GM21786 (cell line): Measurements from ENCODE around the gene COL17A1.

ENCODE experiments used
- ATAC-seq: cut with Tn5 transposase; IDR thresholded peaks from one replicate; pipeline ENCODE4 v1.9.1; 2021; ENCODE audit not compliant: unreplicated experiment

The COL17A1 gene

DNA sequence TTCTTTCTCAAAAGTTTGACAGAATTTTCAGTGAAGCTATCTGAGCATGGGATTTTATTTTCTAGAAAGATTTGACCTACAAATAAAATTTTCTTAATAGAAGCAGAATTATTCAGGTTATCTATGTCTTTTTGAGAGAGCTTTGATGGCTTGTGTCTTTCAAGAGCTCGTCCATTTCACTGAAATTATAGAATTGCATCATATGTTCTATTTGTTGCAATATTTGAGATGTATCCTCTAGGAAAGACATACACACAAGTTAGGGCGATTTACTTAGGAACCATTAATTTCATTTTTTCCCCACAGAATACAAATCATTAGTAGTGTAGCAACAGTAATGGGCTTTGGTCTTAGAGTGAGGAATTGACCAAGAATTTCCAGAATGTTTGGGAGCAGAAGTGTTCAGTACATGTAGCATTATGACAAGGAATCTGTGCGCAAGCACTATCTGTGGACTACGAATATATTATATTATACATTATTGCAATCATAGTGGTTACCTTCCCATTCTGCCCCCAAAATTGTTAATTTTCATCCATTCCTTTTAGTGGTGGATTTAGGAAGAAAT, 12.8 kb upstream of the COL17A1 start:
- no peak for ATAC-seq

DNA sequence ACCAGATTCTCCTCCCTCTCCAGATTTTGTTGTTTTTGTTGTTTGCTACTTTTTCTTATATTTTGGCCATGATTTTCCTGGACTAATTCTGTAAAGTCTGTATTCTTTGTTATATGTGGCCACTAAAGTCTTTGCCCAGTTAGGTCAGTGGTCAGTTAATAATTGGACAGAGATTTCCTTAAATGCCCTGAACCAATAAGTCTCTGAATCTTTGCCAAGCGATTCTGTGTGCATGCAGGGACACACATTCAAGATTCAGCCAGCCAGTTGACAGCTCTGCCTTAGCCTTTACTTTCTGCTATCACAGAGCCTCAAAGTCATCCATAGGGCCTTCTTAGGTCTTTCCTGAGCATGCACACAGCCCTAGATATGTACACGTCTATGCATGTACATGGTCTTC, 11.0 kb upstream of the COL17A1 start:
- no peak for ATAC-seq

DNA sequence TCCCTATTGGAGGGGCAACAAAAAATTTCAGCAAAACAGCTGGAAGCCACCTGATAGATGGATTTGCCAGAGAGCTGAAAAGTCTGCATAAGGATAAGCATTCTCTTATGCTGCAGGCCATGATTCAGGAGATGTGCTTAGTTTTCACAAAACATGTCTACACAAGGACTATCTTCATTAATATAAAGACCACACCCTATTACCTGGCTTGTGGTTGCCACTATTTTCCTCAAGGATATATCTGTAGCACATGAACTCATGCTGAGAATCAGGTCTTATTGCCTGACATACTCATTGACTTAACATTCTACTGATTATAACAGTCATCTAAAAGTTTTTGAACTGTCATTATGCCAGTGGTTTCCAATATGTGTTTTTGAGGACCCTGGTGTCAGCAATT, 7.1 kb upstream of the COL17A1 start:
- no peak for ATAC-seq

DNA sequence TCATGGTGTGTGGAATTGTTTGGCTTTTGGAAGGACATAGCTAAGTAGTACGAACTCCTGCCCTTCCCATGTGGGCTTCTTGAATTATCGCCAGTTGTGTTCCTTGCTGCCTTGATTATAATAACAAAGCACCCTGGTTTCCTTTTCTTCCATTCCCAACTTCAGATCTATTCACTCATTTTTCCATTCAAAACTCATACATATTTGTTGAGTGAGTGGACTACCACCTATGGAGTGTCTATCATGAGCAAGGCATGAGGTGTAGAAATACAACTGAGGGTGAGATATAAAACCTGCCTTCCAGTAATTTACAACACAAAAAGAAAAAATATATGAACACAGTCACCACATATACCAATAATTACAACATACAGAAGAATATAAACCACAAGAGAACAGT, 4.9 kb upstream of the COL17A1 start:
- ATAC-seq, result no peak

DNA sequence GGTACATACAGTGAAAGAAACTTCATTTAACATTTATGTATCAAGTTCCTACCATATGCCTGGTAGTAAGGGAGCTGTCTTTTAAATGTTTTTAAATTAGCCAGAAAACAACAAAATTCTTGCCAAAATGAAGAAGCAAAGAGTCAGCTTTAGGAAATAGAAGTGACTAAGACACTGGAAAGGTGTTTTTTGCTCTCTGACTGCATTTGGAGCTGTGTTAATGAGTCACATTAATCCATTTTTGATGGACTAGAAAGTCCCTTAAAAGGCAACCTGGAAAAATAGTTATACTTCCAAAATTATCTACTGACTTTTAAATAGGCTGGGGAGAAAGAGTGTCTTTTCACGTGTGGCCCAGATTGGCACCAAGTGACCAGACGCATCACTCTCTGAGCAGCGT, 3.9 kb upstream of the COL17A1 start:
- no peak for ATAC-seq

DNA sequence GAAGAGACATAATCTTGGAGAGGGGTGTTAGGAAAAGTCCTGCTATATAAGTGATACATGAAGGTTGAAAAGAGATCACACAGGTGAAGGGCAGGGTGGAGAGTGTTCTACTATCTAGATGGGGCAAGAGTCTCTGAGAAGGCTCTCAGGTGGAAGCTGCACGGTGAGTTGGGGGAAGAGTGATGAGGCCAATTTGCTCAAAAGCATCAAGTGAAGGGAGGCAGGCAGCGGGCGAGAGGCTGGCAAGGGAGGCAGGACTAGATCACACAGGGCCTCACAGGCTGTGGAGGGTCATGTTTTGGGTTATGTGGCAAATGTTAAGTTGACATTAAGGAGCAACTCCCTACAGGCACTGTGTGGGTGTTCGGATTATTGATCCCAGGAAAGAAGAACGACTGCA, 2.6 kb upstream of the COL17A1 start:
- no peak for ATAC-seq

DNA sequence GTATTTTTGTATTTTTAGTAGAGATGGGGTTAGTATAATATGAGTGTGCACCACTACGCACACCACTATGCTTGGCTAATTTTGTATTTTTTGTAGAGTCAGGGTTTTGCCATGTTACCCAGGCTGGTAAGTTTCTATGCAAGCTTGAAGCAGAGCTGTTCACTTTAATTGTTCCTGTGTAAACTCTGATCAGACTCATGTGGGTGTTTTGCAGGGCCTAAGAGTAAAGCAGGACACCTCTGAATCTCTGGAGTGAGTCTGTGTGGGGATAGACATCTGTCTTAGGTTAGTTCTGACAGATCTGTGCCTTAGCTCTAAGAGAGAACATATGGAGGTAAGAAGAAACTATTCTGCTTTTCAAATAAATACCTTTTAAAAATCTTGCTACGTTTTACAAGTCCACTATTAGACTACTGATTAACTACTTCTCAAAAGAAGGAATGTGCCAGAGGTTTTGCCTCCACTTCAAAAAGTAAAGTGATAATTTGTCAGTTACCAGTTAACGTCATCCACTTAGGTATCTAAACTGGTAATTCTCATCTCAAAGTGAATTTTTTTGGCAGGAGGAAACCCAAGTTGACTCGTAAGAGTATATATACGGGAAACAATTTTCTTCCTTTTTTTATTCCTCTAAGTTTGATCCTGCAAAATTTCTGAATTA, 1.1 kb downstream of the COL17A1 start:
- no peak for ATAC-seq

DNA sequence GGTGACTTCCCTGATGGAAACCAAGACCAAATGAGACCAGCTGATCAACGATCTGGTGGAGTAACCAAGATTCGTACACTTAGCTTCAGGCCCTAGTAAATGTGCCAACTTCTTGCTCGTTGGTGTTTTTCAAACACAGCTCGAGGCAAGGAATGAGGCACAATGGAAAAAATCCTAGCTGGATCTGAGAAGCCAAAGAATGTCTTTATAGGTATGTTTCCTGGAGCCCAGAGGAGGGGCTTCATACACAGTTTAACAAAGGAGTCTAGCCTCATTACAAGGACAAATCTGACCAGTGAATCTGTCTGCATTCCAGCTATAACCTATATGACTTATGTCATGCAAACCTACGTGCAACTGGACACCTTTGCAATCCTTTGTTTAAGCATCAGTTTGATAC, 3.7 kb downstream of the COL17A1 start:
- ATAC-seq, result no peak

DNA sequence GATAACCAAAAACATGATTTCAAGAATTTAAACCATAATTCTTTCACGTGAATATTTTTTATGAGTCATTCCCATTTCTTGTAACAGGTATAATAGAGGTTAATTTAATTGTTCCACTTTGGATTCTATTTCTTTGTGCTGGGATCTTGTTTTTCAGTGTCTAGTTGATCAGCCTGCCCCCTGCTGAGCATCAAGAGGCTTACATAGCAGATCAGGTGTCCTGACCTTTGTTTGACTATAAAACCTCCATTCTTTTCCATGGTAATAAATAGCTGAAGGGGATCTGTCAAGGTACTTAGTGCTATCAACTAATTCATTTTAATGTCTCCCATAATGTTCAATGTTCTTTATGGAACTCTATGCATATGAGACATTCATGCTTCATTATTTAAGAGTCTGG, 4.9 kb downstream of the COL17A1 start:
- no peak for ATAC-seq

DNA sequence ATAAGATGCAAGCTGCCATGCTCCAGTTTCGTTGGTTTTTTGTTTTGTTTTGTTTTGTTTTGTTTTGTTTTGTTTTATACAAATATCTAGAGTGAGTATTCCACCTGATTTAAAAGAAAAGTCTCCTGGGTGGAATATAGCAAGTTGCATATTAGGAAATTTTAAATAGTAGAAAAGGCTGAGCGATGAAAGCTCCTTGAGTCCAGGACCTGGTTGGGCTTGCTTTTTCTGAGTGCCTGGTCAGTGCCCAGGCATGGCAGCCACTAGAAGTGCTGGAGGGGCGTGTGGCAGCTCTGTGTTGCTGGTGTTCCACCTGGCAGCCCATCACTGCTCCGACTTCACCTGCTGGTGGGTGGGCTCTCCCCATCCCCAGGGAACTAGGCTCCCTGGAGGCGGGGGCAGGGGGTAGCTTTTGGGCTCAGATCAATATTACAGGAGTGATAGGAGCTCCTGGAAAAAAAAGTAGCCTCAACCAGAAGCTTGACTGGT, 8.0 kb downstream of the COL17A1 start:
- ATAC-seq, result no peak

DNA sequence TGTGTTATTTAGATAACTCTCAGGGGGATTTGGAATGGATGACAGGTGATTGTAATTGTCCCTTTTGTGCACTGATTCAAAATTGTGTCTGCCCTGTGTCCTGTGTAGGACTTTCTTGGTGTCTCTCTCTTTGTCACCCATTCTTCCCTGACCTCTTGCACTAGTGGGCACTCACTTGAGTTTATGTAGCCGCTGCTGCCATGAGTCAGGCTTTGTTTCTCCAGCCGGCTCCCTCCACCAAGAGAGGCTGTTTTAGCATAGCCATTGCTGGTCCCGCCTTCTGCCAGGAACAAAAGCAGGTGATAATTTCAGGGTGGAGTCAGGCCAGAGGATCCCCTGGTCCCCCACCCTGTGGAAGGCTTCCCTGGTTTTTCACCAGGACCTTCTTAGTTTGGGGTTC, 8.4 kb downstream of the COL17A1 start:
- ATAC-seq, result no peak

DNA sequence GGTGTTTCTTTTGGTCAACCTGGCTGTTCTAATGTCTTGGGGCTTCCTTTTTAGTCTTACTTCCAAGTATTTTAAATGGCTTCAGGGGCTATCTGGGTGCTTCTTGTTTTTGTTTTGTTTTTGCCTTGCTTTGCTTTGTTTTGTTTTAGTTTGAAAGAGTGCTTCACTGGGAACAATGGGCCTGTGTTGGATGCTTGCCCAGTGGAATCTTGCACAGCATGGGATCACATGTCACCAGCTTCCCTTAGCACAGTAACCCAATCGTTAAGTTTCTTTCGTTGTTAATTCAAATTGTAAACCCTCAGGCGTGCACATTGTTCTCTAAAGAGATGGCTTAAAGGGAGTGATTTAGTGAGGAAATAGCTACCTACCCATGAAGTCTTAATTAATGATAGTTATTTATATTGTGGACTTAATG, 8.9 kb downstream of the COL17A1 start:
- ATAC-seq, result no peak

DNA sequence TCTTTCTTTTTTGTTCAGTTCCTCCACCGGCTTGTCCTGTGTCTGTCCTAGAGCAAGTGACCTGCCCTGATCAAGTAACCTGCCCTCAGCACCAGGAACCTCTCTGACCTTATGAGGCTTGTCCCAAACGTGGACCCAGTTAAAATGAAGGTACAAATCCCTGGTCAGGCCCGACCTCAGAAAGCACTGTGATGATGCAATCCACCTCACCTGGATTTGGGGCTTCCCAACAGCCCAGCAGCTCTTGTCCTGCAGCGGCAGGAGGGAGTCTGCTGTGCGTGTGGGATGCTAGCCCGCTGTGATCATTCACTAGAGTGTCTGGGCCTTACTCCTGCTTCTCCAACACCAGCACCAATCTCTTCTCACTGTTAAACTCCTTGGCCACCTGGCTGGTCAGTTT, 11.2 kb downstream of the COL17A1 start:
- ATAC-seq, result no peak

DNA sequence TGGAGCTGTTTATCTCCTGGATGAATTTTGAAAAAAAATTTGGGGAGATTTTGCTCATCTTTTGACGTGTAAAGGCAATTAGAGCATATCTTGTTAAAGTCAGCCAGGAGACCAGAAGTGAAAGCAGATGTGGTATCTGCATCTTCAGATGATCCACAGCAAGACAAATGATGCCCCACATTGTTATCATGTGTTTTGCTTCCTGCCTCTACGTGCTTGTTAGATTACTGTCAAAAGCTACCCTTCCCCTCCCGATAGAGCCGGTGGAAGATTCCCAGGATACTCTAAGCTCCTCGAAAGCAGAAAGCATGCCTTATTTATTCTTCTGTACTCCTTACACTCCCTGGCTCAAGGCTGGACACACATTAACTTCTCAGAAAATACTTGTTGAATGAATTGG, 12.9 kb downstream of the COL17A1 start:
- ATAC-seq, result no peak

DNA sequence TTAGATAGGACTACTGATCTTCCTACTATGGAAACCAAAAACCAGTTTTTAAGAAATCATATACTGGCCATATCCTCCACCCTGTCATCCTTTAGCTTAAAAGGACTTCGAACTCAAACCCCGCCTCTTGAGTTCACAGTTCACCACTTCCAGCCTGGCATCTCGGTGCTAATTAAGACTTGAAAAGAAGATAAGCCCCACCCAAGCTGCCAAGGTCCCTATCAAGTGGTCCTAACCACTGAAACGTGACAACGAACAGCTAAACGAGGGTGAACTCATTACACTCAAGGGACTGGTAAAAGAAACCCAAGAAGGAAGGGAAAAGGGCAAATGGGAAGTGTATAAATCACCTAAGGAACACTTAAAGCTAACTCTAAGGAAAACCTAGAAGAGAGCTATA, 16.1 kb downstream of the COL17A1 start:
- ATAC-seq, result no peak

DNA sequence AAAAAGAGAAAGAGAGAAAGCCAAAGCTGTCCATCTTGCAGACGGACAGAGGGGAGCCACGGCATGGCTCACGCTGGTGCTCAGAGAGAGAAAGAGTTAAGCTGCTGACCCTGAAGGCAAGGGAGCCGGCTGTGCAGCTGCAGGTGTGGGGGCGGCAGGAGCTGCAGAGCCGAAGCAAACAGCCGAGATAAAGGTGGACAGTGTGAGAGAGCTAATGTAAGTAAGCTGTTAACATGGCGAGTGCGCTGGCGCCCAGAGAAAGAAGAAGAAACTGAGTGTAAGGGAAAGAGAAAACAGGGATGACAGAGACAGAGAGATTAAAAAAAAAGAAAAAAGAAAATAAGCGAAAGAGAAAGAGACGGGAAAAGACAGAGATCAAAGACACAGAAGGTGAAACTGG, 18.2 kb downstream of the COL17A1 start:
- ATAC-seq, result no peak

DNA sequence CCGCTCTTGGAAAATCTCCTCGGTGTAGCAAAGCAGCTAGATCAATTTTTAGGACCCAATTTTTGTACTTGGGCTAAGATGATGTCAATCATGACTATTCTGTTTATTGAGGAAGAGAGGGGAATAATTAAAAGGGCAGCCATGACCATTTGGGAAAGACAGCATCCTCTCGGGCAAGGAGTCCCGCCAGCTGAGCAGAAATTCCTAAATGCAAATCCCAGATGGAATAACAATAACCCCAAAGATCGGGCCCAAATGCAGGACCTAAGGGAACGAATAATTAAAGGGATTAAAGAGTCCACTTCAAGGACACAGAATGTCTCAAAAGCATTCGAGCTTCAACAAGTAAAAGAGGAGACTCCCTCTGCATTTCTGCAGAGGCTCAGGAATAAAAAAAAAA, 18.7 kb downstream of the COL17A1 start:
- ATAC-seq, result no peak

DNA sequence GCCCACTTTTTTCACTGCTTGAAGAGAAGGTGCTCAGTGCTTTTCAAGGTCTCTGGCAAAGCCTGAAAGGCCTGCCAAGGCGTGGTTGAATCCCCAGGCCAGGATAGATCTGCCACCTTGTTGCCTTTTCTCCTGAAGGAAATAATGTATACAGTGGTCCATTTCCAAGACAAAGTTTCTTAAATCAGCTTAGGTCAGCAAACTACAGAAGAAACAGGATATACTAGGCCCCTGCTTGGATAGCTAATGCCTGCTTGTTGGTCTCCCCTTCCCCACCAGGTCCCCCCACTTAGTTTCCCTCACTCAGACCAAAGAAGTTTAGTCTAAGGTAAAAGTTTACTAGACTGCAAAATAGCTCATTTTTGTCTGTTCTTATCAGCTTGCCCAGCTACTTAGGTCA, 19.9 kb downstream of the COL17A1 start:
- no peak for ATAC-seq

DNA sequence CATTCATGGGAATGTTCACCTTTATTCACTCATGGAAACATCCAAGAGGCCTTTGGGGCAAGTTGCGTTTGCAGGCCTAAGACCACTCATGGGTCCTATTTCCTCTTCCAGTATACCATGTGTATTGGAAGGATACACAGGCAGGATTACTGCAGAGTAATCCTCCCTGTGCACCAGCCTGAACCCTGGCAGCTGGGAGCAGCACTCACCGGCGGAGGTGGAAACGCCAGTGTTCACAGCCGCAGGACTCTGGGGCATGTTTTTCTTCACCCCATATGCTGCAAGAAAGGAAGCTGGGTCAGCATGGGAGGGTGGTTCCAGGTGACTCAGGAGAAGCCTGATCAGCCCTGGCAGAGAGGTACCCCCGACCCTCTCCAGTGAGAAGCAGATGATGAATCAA, 24.5 kb downstream of the COL17A1 start:
- no peak for ATAC-seq

DNA sequence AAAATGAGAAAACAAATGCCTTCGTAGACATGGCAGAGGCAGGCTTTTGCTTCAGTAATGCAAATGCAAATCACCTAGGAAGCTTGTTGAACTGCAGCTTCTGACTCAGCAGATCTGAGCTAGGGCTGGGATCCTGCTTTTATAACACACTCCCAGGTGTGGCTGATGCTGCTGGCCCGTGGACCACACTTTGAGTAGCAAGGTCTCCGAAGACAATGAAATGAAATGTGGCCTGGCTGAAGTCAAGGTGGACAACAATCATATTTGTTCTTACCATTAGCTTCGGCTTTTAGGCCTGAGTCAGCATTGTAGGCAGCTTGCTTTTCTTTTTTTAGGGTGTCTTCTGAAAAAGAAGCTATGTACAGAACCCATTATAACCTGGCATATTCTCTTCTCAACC, 26.3 kb downstream of the COL17A1 start:
- ATAC-seq, result no peak

DNA sequence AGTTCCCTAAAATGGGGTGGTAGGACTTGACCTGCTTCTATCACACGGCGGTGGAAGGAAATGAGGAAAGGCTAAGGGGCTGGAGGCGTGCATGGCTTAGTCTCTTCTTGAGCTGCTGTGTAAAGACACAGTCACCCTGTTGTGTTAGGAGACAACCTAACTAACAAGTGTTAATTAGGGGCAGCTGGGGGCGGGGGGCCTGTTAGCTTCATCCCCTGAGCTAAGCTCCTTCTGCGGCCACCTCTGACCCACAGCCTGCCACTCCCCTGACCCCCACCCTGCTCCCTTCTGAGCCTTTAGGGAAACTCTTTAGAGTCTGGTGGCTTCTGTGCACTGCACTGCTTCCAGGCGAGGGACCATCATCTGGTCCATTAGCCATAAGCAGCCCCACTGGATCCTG, 28.0 kb downstream of the COL17A1 start:
- ATAC-seq, result no peak

DNA sequence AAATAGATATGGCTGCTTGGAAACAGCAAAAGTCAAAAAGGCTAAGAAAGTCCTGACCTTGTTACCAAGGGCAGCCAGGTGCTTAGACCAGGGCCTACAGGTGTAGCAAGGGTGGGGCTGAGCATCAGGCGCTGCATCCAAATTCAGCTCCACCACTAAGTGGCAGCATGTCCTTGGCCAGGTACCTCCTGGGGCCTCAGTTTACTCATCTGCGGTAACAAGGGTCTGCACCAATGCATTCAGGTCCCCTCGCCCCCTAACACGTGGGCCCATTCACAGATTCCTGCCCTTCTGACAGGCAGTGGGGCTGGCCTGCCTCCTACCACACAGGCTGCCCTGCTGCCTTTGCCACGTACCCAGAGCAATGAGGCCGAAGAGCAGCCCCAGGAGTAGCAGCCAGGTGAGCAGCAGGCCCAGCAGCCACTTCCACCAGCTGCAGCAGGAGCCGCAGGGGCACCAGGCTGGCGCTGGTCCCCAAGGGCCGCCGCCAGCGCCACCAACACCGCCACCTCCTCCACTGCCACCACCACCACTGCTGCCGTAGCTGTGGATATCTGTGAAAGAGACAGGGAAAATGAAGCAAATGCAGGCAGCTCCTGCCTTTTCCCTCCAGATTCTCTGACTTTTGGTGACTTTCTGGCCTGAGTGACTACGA, 28.9 kb downstream of the COL17A1 start:
- ATAC-seq, result no peak

DNA sequence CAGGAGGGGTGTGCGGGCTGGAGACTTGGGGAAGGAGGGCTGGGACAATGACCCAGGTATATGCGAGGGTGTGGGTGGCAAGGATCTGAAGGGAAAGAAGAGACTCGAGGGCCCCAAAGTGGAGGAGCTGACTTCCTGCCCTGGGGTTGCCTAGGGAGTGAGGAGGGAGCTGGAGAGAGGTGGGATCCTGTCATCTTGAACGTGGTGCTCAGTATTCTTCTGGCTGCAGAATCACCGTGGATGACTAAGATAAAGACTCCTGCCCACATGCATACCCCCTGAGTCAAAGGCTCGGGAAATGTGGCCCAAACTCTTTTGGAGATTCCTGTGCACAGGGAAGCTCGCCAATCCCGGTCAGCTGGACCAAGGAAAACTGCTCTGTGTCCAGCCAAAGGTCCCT, 31.2 kb downstream of the COL17A1 start:
- no peak for ATAC-seq
